COLO829 (cell line): Measurements from ENCODE around the gene BACH2.

Experiments used
- DNase-seq: peaks from one replicate; pipeline ENCODE4 v3.0.0; 2012; ENCODE audit warnings: low spot score

The BACH2 gene

DNA sequence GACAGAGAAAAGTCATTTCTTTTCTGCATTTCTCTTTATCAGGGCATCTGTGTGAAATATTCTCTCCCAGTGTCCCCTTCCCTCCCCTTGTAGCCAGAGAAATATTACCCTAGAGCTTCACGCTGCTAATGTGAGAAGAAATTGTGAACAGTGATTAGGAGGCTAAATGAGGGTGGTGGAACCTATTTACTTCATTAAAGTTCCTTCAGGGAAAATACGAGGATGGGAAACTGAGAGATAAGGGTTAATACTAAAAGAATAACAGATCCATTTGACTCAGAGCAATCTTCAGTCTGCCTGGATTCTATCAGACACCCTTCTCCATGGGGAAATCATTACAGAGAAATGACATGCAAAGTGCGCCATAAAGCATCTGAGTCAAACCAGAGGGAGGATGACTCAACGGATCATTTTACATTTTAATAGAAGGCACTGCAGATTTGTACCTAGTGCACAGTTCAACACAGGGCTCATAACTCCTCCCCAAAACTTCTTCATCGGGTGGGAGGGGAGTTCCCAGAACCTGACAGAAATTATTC, 271.1 kb downstream of the BACH2 start:
- peak; percentile 52 for DNase-seq

DNA sequence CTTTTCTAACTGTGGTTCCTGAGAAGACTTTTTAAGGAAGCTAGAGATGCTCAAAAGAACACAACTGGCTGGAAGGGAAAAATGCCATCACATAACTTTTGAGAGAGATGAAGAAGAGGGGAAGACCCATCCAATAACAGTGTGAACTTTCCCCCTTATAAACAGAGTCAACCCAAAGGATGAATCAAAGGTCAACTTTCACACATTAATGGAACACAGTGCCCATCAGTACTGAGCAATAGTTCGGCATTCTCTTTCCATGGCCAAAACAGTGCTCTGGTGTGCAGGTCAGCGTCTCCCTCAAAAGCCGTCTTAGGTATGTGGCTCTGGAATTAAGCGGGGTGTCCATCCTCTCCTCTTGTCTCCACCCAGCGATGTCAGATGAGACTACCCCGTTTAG, 272.0 kb downstream of the BACH2 start:
- no peak for DNase-seq

DNA sequence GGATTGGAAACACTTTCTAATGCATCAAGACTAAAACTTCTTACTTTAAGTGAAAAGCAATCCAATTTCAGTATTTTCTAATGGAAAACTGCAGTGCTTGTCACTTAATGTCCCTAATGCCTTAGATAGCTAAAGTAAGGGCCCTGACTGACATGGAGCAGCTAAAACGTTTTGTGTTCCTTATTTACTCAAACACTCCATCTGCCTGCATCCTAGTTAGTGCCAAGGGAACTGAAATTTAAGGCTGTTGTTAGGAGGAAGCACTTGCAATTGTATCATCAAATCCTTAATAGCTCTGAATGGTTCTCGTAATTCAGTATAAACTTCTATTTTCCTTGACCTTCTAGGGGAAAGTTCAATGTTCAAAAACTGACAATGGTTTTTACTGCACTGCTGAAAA, 274.9 kb downstream of the BACH2 start:
- DNase-seq, result no peak

DNA sequence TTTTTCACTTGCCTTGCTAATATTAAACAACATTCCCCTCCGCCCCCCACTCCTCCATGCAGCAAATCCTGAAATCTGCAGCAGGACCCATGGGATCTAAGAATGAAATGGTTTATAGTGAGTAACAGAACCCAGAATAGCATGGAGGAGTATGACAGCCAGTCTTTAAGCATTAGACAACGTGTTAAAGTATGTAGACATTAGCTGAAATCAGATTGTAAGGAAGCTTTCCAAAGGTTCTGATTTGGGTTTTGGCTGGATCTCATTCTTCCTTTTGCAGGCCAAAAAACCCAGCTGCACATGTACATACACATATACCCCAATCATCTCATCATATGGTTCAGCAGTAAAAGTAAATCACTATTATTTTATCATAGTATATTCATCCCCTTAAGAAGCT, 275.9 kb downstream of the BACH2 start:
- no peak for DNase-seq

DNA sequence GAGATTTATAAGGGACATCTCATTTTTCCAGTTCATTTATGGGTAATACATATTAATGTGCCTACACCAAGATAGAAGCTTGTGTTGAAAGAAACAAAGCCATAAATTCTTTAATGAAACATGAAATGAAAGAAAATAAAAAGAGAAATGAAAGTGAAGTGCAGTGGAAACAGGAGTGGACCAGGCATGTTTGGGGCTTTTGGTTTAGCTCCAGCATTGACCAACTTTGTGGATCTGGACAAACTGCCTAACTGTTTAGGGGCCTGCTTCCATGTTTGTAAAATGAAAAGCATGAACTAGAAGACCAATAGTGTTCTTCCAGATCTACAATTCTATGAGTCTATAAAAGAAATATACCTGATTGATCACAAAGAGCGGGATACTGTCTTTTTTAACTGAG, 277.4 kb downstream of the BACH2 start:
- no peak for DNase-seq

DNA sequence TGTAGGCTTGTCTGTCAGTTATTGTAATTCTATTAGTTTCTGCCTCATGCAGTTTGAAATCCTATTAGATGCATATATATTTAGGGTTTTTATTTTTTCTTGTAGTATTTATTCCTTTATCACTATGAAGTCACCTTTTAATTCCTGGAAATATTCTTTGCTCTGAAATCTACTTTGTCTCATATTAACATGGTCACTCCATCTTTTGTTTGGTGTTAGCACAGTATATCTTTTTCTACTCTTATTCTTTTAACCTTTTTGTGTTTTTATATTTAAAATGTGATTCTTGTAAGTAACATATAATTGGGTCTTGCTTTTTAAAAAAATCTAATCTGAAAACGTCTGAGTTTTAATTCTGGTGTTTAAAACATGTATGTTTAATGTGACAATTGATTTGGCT, 280.8 kb downstream of the BACH2 start:
- no peak for DNase-seq

DNA sequence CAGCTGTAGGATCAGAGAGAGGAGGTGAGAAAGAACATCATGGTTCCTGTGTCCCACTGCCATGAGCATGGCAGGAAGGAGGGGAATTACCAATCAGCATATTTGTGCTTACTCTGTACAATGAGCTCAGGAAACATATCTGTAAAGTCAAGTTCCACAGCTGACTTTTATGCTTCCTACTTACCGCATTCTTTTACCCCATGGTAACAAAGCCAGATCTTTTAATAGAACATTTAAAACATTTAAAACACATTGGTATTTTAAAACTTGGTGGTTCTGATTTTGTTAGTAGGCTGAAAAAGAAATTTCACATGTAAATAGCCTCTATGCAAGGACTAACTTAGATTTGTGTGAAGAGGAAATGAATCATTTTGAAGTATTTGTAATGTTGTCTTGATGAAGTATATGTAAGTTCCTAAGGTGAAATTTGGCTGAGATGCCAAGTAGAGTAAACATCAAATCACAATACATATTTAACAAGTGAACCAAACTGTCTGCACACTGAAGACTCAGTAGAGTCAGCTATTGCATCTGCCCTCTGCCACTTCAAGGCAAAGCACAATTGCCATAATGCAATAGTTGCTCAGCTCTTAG, 287.6 kb downstream of the BACH2 start:
- no peak for DNase-seq

DNA sequence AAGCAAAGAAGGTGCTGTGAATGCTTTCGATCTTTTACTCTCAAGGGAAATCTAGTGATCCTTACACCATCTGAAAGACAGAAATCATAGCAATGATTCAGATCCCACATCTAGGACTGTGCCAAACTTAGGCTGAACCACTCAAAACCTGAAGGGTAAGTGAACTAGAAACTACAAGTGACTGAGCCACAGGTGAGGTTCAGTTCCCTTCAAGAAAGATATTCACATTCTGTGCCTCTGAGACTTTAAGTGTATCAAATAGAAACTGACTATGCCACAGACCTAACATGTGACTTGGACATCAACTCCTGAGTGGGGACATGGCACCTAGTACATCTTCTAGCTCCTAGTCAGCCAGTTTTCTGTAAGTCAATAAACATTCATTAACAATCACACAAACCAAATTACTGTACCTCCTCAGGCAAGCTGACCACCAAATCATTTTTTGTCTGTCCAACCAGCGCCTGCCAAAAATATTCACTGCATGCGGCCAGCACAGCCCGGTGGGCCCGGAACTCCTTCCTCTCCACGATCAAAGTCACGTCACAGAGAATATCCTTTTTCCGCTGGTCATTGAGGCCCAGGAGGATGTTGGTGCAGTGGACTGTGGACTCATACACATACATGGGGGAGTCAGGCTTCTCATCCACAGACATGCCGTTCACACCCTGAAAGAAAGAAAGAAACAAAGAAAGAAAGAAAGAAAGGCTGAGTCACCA, 288.3 kb downstream of the BACH2 start:
- no peak for DNase-seq

DNA sequence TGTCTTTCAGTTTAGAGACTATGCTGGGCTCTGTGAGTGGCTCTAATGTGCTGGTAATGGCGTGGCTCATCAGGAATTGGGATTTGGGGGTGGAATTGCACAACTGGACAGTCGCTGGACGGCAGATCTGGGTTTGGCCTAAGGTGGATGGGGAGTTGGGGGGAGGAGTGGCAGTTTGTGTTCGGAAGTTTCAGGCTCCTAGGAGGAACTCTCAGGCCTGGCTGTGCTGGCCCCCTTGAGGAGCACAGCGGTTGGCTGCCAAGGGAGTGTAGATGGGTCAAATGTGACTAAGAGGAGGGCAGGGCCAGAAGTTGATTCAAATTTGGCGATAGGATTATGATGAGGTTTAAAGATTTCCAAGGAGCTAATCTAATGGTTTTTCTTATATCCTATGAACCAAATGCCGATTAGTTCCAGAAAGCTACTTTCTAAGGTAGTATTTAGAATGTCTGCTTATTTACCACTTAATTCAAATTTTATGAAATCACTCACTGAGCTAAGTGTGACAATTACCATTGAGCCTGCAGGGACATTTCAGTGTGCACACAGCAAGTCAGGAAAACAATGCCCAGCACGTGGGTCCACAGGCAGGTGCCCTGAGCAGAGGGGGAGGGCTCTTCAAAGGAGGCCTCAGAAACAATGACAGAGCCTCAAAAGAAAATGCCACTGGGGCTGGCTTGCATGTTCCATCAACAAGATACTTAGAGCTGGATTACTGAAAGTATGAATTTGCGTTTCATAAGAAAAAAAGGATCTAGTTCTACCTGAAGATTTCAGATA, 291.4 kb downstream of the BACH2 start:
- no peak for DNase-seq

DNA sequence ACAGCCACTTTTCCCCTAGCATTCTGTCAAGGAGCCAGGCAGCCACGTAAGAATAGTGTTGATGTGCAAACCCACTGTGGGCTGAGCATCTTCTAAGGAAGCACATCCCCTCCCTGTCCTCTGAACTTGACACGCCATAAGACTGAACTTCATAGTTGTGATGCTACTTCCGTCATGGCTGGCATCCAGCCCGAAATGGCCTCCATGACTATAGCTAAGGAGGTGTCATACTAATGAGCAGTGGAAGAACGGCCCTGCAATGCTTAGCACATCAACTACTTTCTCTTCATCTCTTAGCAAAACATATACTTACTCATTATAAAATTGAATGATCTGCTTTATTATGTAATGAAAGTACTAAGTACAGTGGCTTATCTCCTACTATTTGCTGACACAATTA, 292.1 kb downstream of the BACH2 start:
- no peak for DNase-seq

DNA sequence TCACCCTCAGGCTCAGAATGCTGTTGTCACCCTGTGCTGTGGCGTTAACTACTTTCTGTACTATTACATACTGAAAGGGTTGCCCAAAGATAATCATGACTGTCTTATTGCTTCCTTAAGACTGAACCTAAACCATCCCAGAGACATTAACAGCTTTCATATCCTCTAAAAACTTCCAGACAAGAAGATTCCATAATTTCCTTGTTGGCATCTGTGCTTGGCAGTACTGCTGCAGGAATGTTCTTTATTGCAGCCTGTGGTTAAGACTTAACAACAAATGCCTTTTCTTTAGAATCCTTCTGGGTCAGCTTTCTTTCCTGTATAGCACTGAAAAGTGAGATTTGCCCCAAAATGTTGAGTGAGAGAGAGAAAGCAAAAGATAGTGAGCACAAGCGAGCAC, 292.7 kb downstream of the BACH2 start:
- no peak for DNase-seq

DNA sequence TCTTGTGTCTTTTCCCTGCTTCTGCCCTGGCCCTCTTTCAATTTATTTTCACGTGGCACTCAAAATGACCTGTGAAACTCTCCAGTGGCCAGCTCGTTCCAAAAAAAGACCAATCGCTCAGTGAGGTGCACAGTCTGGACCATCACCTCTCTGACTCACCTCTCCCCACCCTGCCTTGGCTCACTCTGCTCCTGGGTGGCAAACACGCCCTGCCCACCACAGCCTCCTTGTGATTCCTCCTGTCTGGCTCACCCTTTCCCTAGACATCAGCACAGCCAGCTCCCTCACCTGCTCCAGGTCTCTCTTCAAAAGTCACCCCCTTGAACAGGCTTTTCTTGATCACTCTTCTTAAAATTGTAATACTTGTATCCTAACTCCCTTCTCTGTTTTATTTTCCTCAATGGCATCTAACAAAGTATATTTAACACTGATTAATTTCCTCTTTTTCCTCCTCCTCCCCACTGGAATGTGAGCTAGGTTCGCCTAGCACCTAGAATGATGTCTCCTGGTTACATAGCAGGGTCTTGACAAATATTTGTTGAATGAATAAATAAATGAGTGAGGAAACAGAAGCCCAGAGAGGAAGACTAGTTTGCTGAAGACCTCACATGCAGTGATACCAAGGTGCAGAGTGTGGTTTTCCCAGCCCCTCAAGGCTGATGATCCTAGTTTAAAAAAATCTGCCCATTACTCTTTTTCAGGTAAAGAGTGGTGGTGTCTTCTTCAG, 293.4 kb downstream of the BACH2 start:
- DNase-seq, result no peak

DNA sequence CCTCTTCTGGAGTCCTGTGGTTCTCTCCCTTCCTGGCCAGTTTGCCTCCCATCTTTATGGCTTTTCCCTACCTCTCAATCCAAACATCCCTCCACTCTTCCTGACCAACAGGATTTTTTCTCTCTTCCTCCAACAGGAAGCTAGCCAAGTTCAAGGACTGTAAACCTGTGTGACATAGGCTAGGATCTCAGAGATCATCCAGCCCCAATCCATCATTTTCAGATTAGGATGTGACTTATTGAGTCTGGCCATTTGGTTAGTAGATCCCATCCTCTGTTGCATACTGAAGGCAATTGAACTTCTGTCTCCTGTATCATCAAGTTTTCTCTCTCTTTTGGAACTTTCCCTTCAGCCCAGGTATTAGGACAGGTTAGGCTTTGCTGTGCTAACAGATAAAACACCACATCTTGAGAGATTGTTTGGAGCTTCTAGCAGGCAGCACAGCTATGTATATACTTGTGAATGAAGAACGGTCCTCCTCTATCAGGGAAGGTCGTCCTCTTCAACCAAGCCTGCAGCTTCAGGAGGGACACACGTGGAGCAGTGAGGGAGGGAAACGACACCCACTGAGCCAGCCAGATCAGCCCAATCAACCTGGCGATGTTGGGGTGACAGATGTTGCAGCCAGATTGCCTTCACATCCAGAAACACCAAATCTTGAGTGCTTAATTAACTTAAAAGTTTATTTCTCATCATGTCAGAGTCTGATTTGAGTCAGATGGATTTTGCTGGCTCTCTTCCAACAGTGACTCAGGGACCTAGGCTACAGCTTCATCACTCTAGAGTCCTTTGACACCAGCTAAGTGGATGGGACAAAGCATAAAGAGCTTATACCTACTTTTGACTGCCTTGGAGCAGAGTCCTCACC, 295.5 kb downstream of the BACH2 start:
- no peak for DNase-seq

DNA sequence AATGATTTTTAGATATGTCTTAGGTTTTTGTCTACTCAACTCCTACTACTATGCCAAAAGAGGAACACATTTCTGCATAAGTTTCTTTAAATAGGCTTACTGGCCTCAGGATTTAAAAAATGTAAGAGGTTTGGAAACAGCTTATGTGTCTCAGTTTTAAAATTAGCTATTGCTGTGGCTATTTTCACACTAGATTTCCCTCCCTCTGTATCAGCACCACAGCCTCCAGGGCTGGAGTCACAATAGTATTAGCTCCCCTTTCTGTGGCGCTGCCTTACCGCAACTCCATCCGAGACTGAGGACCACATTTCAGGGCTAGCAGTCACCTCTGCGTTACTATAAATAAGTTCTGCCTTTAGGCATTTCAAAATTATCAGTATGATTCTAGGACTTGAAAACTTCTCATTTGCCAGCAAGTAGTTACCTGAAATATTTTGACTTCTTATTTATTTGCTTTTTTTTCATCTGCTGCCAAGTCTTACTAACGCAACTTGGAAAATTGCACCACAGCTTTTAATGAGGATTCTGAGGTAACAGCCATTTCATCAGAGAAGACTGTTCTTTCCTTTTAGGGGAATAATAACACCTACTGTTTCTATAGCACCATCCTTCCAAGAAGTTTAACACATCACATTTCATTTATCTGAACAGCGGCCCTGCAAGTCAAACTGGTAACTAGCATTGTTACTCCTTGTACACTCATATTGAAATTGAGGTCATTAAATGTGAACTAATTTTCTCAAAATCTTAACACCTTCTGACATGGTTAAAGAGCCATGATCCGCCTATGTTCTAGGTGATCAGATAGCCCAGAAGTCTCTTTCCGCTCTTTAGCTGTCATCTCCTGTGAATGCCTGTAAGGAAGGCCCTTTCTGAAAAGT, 296.5 kb downstream of the BACH2 start:
- no peak for DNase-seq

DNA sequence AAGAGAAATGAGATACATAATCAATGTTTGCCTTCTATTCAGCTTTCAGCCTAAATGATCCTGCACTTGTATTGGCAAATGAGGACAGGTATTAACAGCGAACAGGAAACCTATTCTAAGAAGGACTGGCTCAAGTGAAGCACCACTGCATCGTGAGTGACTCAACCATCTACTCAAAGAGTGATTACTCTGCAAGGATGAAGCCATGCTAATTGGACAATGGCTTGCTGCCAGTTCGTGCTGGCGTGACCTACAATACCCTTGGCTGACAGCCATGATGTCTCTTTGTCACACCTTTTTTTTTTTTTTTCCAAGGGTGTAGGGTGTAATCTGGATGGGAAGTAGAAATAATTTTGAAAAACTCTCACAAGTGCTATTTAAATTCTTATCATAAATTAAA, 297.5 kb downstream of the BACH2 start:
- no peak for DNase-seq

DNA sequence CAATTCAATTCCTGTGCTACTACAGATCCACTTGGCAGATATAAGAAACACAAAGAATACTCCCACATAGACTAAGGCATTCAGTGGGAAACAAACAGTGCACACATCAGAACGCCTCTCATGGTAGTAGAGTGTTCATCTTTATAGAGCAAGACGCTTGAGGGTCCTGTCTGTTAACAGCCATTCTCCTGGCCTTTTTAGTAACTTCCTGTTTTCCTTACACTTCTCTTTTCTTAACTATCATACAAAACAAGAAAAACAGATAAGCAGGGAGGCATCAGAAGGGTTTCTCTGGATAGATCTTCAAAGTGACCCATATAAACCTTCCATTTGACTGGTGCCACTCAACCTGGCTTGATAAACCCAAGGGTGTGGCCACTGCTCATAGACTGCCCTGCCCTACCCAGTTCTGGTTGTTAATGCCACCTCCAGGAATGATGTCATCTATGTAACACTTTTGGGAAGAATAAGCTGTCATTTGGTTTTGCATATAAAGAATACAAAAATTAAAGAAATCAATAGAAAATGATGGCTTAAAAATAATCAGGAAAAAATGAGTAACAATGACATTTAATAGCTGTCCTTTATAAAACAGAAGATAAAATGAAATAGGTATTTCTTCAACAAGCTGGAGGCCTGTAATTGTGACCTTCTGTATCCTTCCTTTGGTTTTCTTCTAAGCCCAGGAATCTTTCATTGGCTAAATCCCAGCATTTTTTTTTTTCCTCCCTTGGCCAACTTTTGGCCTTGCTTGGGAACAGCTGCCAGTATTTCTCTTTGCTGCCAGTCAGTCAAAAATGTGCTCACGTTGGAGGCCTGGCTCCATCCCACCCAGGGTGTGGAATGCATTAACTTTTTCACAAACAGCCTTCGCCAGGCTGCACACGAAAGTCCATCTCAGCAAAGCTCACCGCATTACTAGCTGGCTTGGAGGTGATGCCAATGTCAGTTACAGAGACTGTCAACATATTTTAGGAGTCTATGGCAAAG, 298.9 kb downstream of the BACH2 start:
- no peak for DNase-seq

DNA sequence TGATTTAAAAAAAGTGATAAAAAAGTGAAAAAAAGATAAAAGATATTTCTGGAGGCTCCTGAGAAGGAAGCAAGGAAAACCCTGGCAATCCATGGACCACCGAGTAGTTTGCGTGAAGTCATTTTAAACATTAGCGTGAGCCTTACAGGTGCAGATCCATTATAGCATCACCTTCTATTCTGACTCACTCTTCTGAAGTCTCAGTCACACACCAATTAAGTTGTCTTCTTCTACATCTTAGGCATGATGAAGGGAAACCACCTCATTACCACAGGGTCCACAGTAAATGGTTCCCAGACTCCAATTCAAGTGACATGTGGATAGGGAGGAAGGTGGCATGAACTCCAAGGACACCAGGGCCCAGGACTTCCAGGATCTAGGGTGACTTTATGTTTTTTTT, 303.2 kb downstream of the BACH2 start:
- no peak for DNase-seq

DNA sequence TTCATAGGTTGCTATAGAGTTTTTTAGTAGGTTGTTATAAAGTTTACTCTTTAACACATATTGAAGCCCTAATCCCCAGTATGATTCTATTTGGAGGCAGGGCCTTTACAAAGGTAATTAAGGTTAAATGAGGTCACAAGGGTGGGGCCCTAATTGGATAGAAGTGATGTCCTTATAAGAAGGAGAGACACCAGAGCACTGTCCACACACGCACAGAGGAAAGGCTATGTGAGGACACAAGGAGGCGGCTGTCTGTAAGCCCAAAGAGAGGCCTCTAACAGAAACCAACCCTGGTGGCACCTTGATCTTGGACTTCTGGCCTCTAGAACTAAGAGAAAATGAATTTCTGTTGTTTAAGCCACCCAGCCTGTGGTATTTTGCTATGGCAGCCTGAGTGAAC, 303.8 kb downstream of the BACH2 start:
- DNase-seq, result no peak

DNA sequence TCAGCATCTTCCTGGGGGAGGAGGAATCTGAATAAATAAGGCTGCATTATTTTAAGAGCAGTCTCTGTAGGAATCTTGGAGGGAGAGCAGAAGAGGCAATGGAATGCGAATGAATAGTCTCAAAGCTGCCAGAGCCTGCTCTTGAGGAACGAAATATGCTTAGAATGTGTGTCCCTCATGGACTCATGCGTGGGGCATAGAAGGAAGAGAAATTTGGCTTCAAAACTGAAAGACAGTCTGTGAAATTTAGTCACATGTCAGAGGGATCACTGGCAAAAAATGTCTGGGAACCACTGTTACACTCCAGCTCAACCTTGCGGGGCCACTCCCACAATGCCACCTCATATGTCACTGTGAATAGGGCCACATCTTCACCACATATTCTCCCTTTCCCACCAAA, 306.9 kb downstream of the BACH2 start:
- DNase-seq, result peak; percentile 32
